Activated B cell treated with CpG ODN at 0.5 μM for 24 hours (primary cell): ENCODE data around the gene TENM4. TPM values are rescaled to one million over a fixed set of nuclear protein-coding genes. Genes with fewer than 3 reads are reported as not detected.

ENCODE experiments used
- ATAC-seq: fragments of 200-7000 bp; cut with Tn5 transposase; one replicate; pipeline ENCODE4 v1.10.0; 2021; ENCODE audit warnings: low read depth, mild to moderate bottlenecking, moderate library complexity
- CTCF ChIA-PET: fragments of 350-600 bp; sonication (Branson Sonifier 250); formaldehyde crosslinking; loops from one replicate; lab custom pipeline; 2021; ENCODE audit warnings: antibody characterized with exemption; lab: Charles Lee
- POLR2A ChIA-PET: fragments of 350-600 bp; sonication (Branson Sonifier 250); formaldehyde crosslinking; loops from one replicate; lab custom pipeline; 2021; ENCODE audit warnings: antibody characterized with exemption; lab: Charles Lee
- DNase-seq: peaks from one replicate; pipeline ENCODE4 v3.0.0; 2022
- H3K27ac Mint-ChIP-seq: one replicate; pipeline ENCODE4 v1.8.0; 2020; ENCODE audit warnings: mixed read lengths
- H3K27me3 Mint-ChIP-seq: one replicate; pipeline ENCODE4 v1.8.0; 2021; ENCODE audit warnings: mixed read lengths
- H3K36me3 Mint-ChIP-seq: one replicate; pipeline ENCODE4 v1.8.0; 2021; ENCODE audit warnings: low read depth, mixed read lengths
- H3K4me1 Mint-ChIP-seq: one replicate; pipeline ENCODE4 v1.8.0; 2021; ENCODE audit warnings: mixed read lengths
- H3K4me3 Mint-ChIP-seq: one replicate; pipeline ENCODE4 v1.8.0; 2020; ENCODE audit warnings: mild to moderate bottlenecking, mixed read lengths
- H3K9me3 Mint-ChIP-seq: one replicate; pipeline ENCODE4 v1.8.0; 2020; ENCODE audit warnings: mixed read lengths
- CTCF ChIP-seq: fragments of 200-600 bp; IDR thresholded peaks from one replicate; pipeline ENCODE4 v1.8.0; 2022; ENCODE audit warnings: antibody characterized with exemption, mild to moderate bottlenecking
- intact Hi-C: fragments of 100-400 bp; cut with micrococcal nuclease; formaldehyde crosslinking; loops from one replicate; pipeline ENCODE4 v1.15.1; 2024
- total RNA-seq: library from RNA; stranded (reverse); gene quantifications from 2 replicates; pipeline ENCODE4 v1.2.3, GENCODE V29; 2022

TENM4 gene
- total RNA-seq, 1 donor from 2014 or later = 2.4 TPM

- no peaks in the 10 kb centered on the region for H3K9me3 Mint-ChIP-seq
- intact Hi-C loops = no loop called here
- POLR2A ChIA-PET = no interaction called here
- peaks cover 3% of the 10 kb centered on the region for H3K27me3 Mint-ChIP-seq
- TF ChIP-seq CTCF = no peak
- H3K27ac Mint-ChIP-seq = no peak overlapping the region
- no peak for ATAC-seq
- H3K4me3 Mint-ChIP-seq = no peak overlapping the region
- no peaks in the 10 kb centered on the region for H3K36me3 Mint-ChIP-seq
- no peaks in the 10 kb centered on the region for H3K4me1 Mint-ChIP-seq
- no peak for DNase-seq
- CTCF ChIA-PET = no interaction called here
These were observed 401.7 kb downstream of the TENM4 start for GRCh38 chr11:79039122-79039521.

GRCh38 chr11:79035881-79036280 is 404.9 kb downstream of the TENM4 start:
- no peaks in the 10 kb centered on the region for H3K9me3 Mint-ChIP-seq
- H3K4me1 Mint-ChIP-seq = no peaks in the 10 kb centered on the region
- ChIA-PET POLR2A (no interaction called here), CTCF (no interaction called here)
- intact Hi-C loops = no loop called here
- H3K4me3 Mint-ChIP-seq = no peak overlapping the region
- H3K27me3 Mint-ChIP-seq = peaks cover 18% of the 10 kb centered on the region
- DNase-seq = no peak
- H3K36me3 Mint-ChIP-seq = no peaks in the 10 kb centered on the region
- no peak for ATAC-seq
- H3K27ac Mint-ChIP-seq = no peak overlapping the region
- no peak for TF ChIP-seq CTCF

- Mint-ChIP-seq H3K27me3 (peaks cover 33% of the 10 kb centered on the region), H3K27ac (no peak overlapping the region), H3K4me3 (no peak overlapping the region), H3K4me1 (no peaks in the 10 kb centered on the region), H3K9me3 (no peaks in the 10 kb centered on the region), H3K36me3 (no peaks in the 10 kb centered on the region)
- ChIA-PET POLR2A (no interaction called here), CTCF (no interaction called here)
- TF ChIP-seq CTCF = no peak
- no peak for DNase-seq
- ATAC-seq = no peak
- intact Hi-C loops = no loop called here
These were observed 407.0 kb downstream of the TENM4 start for GRCh38 chr11:79033833-79034232.

GRCh38 chr11:79030448-79030847 is 410.4 kb downstream of the TENM4 start:
- intact Hi-C loops = no loop called here
- ChIA-PET CTCF (no interaction called here), POLR2A (no interaction called here)
- H3K27ac Mint-ChIP-seq = no peak overlapping the region
- ATAC-seq = no peak
- peaks cover 4% of the 10 kb centered on the region for H3K4me1 Mint-ChIP-seq
- no peak overlapping the region for H3K4me3 Mint-ChIP-seq
- peaks cover 49% of the 10 kb centered on the region for H3K27me3 Mint-ChIP-seq
- H3K36me3 Mint-ChIP-seq = no peaks in the 10 kb centered on the region
- TF ChIP-seq CTCF = no peak
- H3K9me3 Mint-ChIP-seq = no peaks in the 10 kb centered on the region
- DNase-seq = no peak

GRCh38 chr11:79028225-79028624 is 412.6 kb downstream of the TENM4 start:
- intact Hi-C loops = no loop called here
- ChIA-PET CTCF (no interaction called here), POLR2A (no interaction called here)
- Mint-ChIP-seq H3K36me3 (no peaks in the 10 kb centered on the region), H3K4me1 (peaks cover 4% of the 10 kb centered on the region), H3K27me3 (peaks cover 54% of the 10 kb centered on the region), H3K4me3 (no peak overlapping the region), H3K9me3 (no peaks in the 10 kb centered on the region), H3K27ac (no peak overlapping the region)
- no peak for TF ChIP-seq CTCF
- ATAC-seq (no peak), DNase-seq (no peak)
